HS-27A (cell line): ENCODE results near the gene ADGB.
"Not testable (repeated sequence)": the region's sequence is repeated elsewhere in the genome, so short reads cannot be mapped to it uniquely, and the experiment has no call there.

Experiments used
- DNase-seq: peaks from one replicate; pipeline ENCODE4 v3.0.0-alpha.2; 2012; ENCODE audit warnings: low read depth, missing footprints

Gene ADGB

GRCh38 chr6:146815511-146816462 is 217.0 kb downstream of the ADGB start:
- DNase-seq, result not testable (repeated sequence)

GRCh38 chr6:146819596-146820320 is 221.0 kb downstream of the ADGB start:
- DNase-seq, result no peak

GRCh38 chr6:146827216-146827928 is 228.6 kb downstream of the ADGB start:
- DNase-seq, result no peak

- DNase-seq, result no peak
Observed at GRCh38 chr6:146829792-146830565, 231.2 kb downstream of the ADGB start.

- DNase-seq, result no peak
Observed at GRCh38 chr6:146833157-146833556, 234.4 kb downstream of the ADGB start.

- DNase-seq, result no peak
Observed at GRCh38 chr6:146840216-146840615, 241.4 kb downstream of the ADGB start.

- DNase-seq, result no peak
Observed at GRCh38 chr6:146840641-146841040, 241.9 kb downstream of the ADGB start.

GRCh38 chr6:146847426-146847825 is 248.7 kb downstream of the ADGB start:
- no peak for DNase-seq

GRCh38 chr6:146850238-146850896 is 251.6 kb downstream of the ADGB start:
- DNase-seq, result no peak

- DNase-seq, result no peak
Observed at GRCh38 chr6:146850981-146851380, 252.2 kb downstream of the ADGB start.

GRCh38 chr6:146851837-146852236 is 253.1 kb downstream of the ADGB start:
- peak; percentile 47 for DNase-seq

- not testable (repeated sequence) for DNase-seq
Observed at GRCh38 chr6:146854521-146855255, 255.9 kb downstream of the ADGB start.

- no peak for DNase-seq
Observed at GRCh38 chr6:146855889-146856288, 257.1 kb downstream of the ADGB start.

- DNase-seq, result no peak
Observed at GRCh38 chr6:146856296-146856695, 257.5 kb downstream of the ADGB start.

- DNase-seq, result peak; percentile 55
Observed at GRCh38 chr6:146857180-146857979, 258.6 kb downstream of the ADGB start.

GRCh38 chr6:146857980-146858347 is 259.2 kb downstream of the ADGB start:
- no peak for DNase-seq

GRCh38 chr6:146859206-146859605 is 260.4 kb downstream of the ADGB start:
- DNase-seq, result no peak

GRCh38 chr6:146859795-146860495 is 261.2 kb downstream of the ADGB start:
- DNase-seq, result no peak

- DNase-seq, result no peak
Observed at GRCh38 chr6:146860583-146860982, 261.8 kb downstream of the ADGB start.
